Smooth muscle cell (in vitro differentiated cells): ENCODE results near the gene CABP1. TPM values are rescaled to one million over a fixed set of nuclear protein-coding genes. Genes with fewer than 3 reads are reported as not detected.

Experiments
- polyA plus RNA-seq: library from polyadenylated mRNA; unstranded; fragments of >200 nt; fragmentation: Nextera tagmentation; extraction: Ambion mirVana; gene quantifications from 2 replicates; pipeline ENCODE4 v1.2.1, GENCODE V29; 2016
- total RNA-seq: library from RNA; depleted of rRNA; stranded (reverse); fragments of >200 nt; gene quantifications from 2 replicates; pipeline ENCODE4 v1.2.3, GENCODE V29; 2014

Gene CABP1
- total and polyA plus RNA-seq, 2 experiments from 2014 or later: 0.50 TPM; not detected in 1

Other genes with a start within 250 kb of the CABP1 start
- gene COX6A1, start 202.5 kb upstream of the CABP1 start, total RNA-seq: 597 and 788 TPM in 2 replicates
- 949 and 1,088 TPM in 2 replicates for gene COX6A1, start 202.5 kb upstream of the CABP1 start, polyA plus RNA-seq
- 47.1 and 54.8 TPM in 2 replicates for gene TRIAP1, start 194.2 kb upstream of the CABP1 start, total RNA-seq
- gene TRIAP1, start 194.2 kb upstream of the CABP1 start, polyA plus RNA-seq: 67.0 and 70.6 TPM in 2 replicates
- 13.4 and 22.2 TPM in 2 replicates for gene GATC, start 194.2 kb upstream of the CABP1 start, total RNA-seq
- gene GATC, start 194.2 kb upstream of the CABP1 start, polyA plus RNA-seq: 9.8 and 10.3 TPM in 2 replicates
- gene SRSF9, start 170.9 kb upstream of the CABP1 start, total RNA-seq: 133 and 148 TPM in 2 replicates
- 264 and 289 TPM in 2 replicates for gene SRSF9, start 170.9 kb upstream of the CABP1 start, polyA plus RNA-seq
- 403 and 502 TPM in 2 replicates for gene DYNLL1, start 144.5 kb upstream of the CABP1 start, total RNA-seq
- 497 and 616 TPM in 2 replicates for gene DYNLL1, start 144.5 kb upstream of the CABP1 start, polyA plus RNA-seq
- 32.5 and 34.7 TPM in 2 replicates for gene COQ5, start 111.5 kb upstream of the CABP1 start, total RNA-seq
- 39.9 and 46.9 TPM in 2 replicates for gene COQ5, start 111.5 kb upstream of the CABP1 start, polyA plus RNA-seq
- gene RNF10, start 106.3 kb upstream of the CABP1 start, total RNA-seq: 49.0 and 63.2 TPM in 2 replicates
- gene RNF10, start 106.3 kb upstream of the CABP1 start, polyA plus RNA-seq: 115 and 134 TPM in 2 replicates
- 21.8 and 25.8 TPM in 2 replicates for gene POP5, start 59.2 kb upstream of the CABP1 start, total RNA-seq
- 40.4 and 57.5 TPM in 2 replicates for gene POP5, start 59.2 kb upstream of the CABP1 start, polyA plus RNA-seq
- 70.7 and 92.5 TPM in 2 replicates for gene MLEC, start 46.5 kb downstream of the CABP1 start, total RNA-seq
- gene MLEC, start 46.5 kb downstream of the CABP1 start, polyA plus RNA-seq: 220 and 230 TPM in 2 replicates
- 18.9 and 20.2 TPM in 2 replicates for gene UNC119B, start 69.8 kb downstream of the CABP1 start, total RNA-seq
- 9.8 and 13.1 TPM in 2 replicates for gene UNC119B, start 69.8 kb downstream of the CABP1 start, polyA plus RNA-seq
- 3.7 and 6.0 TPM in 2 replicates for gene ACADS, start 85.2 kb downstream of the CABP1 start, total RNA-seq
- 14.0 and 14.3 TPM in 2 replicates for gene ACADS, start 85.2 kb downstream of the CABP1 start, polyA plus RNA-seq